GM19455 (cell line): ENCODE results near the gene FRAS1.
A peak's percentile ranks its signal among the peaks of the same experiment; 100 is the strongest.
"Not testable (repeated sequence)": the region's sequence is repeated elsewhere in the genome, so short reads cannot be mapped to it uniquely, and the experiment has no call there.

Source experiments
- ATAC-seq: cut with Tn5 transposase; IDR thresholded peaks from one replicate; pipeline ENCODE4 v1.9.1; 2021; ENCODE audit not compliant: unreplicated experiment

The FRAS1 gene

DNA sequence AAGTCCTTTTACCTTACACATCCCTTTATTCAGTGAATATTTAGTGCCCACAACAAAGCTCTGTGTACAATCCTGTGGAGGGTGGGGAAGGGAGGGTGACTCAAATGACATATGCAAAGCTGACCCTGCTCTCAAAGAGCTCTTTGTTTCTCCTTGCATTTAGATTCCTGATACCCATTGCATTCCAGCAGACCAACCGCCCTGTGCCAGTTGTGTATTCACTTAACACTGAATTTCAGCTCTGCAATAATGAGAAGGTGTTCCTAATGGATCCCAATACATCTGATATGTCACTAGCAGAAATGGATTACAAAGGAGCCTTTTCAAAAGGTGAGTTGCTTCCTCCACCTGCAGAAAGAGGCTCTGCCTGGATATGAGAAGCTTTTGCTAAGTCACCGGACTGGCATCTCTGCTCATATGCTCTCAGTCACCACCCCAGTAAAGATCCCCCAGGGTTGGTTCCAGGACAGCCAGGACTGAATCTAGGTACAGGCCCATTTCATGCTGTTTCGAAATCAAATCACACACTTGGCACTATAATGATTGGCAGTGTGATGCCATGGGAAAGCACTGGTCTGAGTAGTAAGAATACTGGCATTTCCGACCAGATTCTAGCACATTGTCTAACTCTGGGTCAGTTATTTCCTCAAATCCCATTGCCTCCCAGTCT lies 477.3 kb downstream of the FRAS1 start:
- no peak for ATAC-seq

- ATAC-seq, result no peak
Measured at GRCh38 chr4:78542373-78542772, 485.2 kb downstream of the FRAS1 start.

DNA sequence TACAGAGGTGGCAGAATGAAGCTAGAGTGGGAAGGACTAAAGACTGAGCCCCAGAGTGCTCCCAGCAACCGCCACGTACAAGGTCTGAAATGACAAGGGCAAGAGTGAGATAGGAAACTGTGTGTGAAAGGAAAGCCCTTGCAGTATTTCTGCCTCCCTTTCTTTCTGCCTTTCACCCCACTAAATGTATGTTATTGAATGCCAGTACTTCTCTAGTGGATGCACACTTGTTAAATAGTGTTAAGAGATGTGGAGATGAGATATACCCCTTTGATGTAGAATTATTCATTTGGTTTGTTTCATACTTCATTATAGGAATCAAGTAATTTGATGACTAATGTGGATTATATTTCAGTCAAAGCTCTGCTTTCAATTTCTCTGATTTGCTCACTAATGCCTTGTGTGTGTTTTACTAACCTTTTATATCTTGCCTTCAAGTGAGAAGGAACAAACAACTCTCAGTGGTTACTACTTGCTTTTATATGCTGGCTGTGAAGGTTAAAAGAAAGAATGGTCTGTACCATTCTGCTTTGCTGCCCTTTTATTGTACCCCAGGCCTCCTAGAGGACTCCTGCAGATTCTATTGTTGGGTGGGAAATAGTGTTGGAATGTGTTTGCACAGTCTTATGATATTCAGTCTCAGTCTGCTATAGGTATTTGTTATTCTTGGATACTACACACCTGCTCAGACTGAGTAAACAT lies 486.5 kb downstream of the FRAS1 start:
- ATAC-seq, result no peak

GRCh38 chr4:78544678-78545077 lies 487.6 kb downstream of the FRAS1 start:
- ATAC-seq, result no peak

- ATAC-seq, result no peak
Measured at GRCh38 chr4:78545275-78546246, 488.4 kb downstream of the FRAS1 start.

GRCh38 chr4:78547899-78548298 lies 490.8 kb downstream of the FRAS1 start:
- ATAC-seq, result not testable (repeated sequence)

DNA sequence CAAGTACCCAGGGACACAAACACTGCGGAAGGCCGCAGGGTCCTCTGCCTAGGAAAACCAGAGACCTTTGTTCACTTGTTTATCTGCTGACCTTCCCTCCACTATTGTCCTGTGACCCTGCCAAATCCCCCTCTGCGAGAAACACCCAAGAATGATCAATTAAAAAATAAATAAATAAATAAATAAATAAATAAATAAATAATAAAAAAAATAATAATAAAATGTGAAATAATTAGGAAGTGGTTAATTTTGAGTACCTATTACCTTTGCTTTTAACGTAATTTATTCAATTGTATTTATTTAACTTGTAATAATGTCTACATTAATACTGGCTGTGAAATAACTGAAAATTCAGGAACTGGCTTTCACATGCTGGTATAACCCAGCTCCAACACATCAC lies 491.8 kb downstream of the FRAS1 start:
- not testable (repeated sequence) for ATAC-seq

DNA sequence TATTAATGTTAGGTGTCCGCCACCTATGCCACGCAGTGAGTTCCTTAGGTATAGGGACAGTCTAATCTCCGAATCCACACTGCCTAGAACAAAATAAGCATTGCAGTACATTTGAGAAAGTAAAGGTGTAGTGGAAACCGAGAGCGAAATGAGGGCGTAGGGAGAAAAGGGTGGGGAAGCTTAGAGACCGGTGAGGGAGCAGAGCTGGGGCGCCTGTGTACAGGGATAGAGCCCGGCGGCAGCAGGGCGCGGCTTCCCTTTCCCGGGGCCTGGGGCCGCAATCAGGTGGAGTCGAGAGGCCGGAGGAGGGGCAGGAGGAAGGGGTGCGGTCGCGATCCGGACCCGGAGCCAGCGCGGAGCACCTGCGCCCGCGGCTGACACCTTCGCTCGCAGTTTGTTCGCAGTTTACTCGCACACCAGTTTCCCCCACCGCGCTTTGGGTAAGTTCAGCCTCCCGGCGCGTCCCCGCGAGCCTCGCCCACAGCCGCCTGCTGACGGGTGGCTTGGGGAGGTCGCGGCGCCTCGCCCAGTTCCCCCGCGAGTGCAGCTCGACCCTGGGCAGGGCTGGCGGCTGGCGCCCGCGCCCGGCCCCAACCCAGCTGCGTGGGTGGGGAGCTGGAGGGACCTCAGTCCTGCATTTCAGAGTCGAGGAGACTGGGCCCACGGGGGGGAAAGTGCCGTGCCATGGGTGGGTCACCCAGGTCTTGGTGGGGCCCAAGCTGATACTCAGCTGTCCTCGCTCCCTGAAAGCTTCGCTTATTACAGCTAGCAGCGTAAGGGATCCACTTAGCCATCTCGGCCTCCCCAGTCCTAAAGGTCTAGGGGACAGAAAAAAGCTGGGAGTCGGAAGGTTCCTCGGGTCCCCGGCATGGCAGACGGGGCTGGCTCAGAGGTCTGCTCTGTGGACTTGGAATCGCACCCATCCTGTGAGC lies 494.6 kb downstream of the FRAS1 start, which contains the start of gene ANXA3:
ANXA3 (plus strand) TSS at position 351 of the 932 bp plus-strand sequence. CDS start 2,704 bp downstream, outside the sequence.
- no peak for ATAC-seq

DNA sequence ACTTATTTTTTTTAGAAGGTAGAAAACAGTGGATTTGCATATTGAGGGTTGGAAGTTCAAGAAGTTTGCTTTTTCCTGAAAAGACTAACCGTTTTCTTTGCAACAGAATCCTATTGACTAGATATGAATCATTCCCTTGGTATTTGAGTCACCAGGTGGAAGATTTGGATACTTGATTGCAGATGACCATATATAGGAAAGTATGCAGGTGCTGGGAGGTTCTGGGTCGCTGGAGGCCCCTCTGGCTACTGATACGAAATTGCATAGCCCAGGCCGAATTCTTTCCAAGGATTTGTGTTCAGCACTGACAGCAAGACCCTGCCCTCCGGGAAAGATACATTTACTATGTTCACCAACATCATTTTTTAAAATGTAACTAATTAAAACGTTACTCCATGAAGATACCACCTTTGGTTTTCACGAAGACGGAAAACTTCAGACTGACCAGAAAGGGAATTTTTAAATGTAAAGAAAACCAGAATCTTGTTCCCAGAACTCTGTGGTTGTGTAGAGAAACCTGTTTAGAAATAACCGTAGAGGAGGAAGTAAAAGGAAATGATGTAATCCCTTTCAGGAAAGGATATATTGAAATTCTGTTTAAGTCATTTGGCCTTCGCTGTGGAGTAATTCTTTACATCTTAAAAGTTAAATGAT lies 495.4 kb downstream of the FRAS1 start:
- no peak for ATAC-seq

- no peak for ATAC-seq
Measured at GRCh38 chr4:78553043-78553396, 495.9 kb downstream of the FRAS1 start.

GRCh38 chr4:78553529-78554060 lies 496.5 kb downstream of the FRAS1 start:
- no peak for ATAC-seq

- no peak for ATAC-seq
Measured at GRCh38 chr4:78556665-78557064, 499.5 kb downstream of the FRAS1 start.

DNA sequence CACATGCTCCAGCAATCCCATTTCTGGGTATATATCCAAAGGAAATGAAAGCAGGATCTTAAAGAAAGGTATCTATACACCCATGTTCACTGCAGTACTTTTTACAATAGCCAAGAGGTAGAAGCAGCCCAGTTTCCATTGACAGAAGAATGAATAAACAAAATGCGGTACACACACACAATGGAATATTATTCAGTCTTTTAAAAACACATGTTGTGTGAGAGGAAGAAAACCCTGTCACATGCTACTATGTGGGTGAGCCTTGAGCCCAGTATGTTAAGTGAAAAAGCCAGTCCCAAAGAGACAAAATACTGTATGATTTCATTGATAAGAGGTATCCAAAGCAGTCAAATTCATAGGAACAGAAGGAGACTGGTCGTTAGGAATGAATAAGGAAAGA lies 500.7 kb downstream of the FRAS1 start:
- no peak for ATAC-seq

DNA sequence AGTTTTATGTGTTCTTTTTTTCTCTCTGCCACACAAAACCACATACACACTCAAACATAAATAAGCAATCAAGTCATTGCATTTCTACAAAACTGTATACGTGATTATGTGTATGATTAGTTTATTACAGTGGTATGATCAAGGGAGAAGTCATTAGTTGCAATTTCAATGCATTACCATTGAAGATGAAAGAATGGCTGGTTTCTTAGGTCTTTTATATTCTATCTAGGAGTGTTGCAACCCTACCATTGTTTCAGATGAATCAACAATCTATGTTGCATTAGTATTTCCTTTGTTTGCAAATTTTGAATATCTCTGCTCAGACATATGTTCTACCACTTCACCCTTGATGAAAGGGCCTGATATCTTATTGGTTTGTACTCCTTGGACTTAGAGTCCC lies 501.3 kb downstream of the FRAS1 start:
- no peak for ATAC-seq

- no peak for ATAC-seq
Measured at GRCh38 chr4:78560296-78560963, 503.3 kb downstream of the FRAS1 start.

DNA sequence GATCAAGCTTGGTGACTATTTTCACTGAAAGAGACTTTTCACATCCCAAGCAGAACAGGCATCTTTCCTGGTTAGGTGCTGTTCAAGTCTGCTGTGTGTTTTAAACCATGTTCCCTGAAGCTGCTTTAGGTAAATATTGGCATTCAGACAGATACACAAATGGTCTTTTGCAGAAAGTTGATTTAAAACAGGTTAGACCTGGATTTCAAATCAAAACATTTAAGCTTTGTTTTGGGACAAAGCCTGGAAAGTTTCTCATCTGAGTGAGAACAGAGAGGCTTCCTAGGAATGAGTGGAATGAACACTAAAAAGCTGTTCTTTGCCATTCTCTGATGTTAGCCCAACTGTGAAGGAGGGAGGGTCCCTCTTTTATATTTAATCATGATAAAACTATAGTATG lies 504.6 kb downstream of the FRAS1 start:
- ATAC-seq, result no peak

- no peak for ATAC-seq
Measured at GRCh38 chr4:78562687-78563086, 505.6 kb downstream of the FRAS1 start.

DNA sequence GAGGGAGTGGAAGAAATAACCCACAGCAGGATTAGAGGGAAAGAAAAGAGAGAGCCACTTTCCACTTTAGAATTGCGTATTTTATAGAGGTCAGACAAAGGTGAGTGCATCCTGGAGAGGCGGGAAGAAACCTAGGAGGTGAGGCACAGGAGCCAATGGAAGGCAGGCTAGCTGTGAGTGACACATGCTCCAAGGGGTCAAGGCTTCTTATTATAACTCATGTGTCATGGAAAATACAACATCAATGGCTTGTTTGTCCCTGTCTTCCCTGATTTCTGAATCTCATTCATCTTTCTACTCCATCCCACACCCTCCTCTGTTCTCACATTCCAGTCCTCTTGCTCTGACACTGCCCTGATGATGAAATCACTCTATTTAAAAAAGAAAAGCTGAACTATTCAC lies 508.8 kb downstream of the FRAS1 start:
- ATAC-seq, result no peak

DNA sequence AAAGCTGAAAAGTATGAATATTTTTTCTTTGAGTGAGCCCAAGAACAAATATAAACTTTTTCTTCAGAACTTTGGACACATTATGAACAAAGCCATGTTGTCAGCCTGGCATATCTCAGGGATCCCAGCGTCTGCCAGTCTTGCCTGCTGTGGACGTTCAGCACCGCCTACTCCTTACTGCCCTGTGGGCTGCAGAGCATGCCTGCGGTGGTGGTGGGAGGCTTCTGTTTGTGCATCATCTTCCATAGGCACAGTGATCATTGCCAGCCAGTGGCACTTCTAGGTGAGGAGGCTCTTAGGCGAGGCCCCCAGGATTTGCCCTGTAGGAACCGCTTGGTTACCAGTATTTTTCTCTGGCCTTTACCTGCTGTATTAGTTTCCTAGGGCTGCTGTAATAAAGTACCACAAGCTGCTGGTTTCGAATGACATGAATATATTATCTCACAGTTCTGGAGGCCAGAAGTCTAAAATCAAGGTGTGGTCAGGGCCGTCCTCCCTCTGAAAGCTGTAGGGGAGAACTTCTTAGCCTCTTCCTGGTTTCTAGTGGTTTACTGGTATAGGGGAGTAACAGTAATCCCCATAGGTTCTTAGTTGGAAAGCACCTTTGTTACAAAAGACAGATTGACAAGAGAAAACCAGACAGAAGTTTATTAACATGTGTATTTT lies 509.8 kb downstream of the FRAS1 start:
- peak; percentile 68 for ATAC-seq
